Fibroblast of lung (primary cell): ENCODE results near the gene STOML1. TPM values are rescaled to one million over a fixed set of nuclear protein-coding genes. Genes with fewer than 3 reads are reported as not detected.
"Not testable (repeated sequence)": the region's sequence is repeated elsewhere in the genome, so short reads cannot be mapped to it uniquely, and the experiment has no call there.

ENCODE experiments used
- DNase-seq, 2 donors: peaks; one replicate each; pipeline versions ENCODE4 v3.0.0 to v3.0.0-alpha.2; 2010; ENCODE audit warnings: low read depth in 2 of 2
- H2AFZ ChIP-seq: 2 replicates; pipeline ENCODE4 v1.5.1; 2012; ENCODE audit warnings: low read length, control low read depth, inconsistent platforms
- H3K27ac ChIP-seq: 2 replicates; pipeline ENCODE4 v1.5.1; 2011; ENCODE audit warnings: low read length, control low read depth; ENCODE audit not compliant: insufficient read depth
- H3K27me3 ChIP-seq: 2 replicates; pipeline ENCODE4 v1.5.1; 2011; ENCODE audit warnings: mild to moderate bottlenecking, low read length; ENCODE audit not compliant: control insufficient read depth, insufficient read depth
- H3K36me3 ChIP-seq: 2 replicates; pipeline ENCODE4 v1.5.1; 2011; ENCODE audit warnings: low read length; ENCODE audit not compliant: control insufficient read depth, insufficient read depth
- H3K4me1 ChIP-seq: 2 replicates; pipeline ENCODE4 v1.5.1; 2011; ENCODE audit warnings: low read length; ENCODE audit not compliant: control insufficient read depth, insufficient read depth; ENCODE audit errors: extremely low read depth
- H3K4me2 ChIP-seq: 2 replicates; pipeline ENCODE4 v1.5.1; 2011; ENCODE audit warnings: low read length, control low read depth; ENCODE audit not compliant: insufficient read depth; ENCODE audit errors: extremely low read depth
- H3K4me3 ChIP-seq, 4 experiments: fragments of 200-600 bp in 1 of 4; sonication (generic) in 1 of 4; replicated peaks in 1 of 4; 2 replicates each; pipeline ENCODE4 v1.5.1; 2011 to 2016; ENCODE audit warnings: low read length in 4 of 4, low read depth in 3 of 4, mild to moderate bottlenecking in 3 of 4, control low read depth in 2 of 4, inconsistent platforms in 1 of 4, mixed read lengths in 1 of 4; ENCODE audit not compliant: insufficient read depth in 1 of 4; ENCODE audit errors: control extremely low read depth in 1 of 4
- H3K79me2 ChIP-seq: 2 replicates; pipeline ENCODE4 v1.5.1; 2012; ENCODE audit warnings: mild to moderate bottlenecking, low read length, inconsistent platforms; ENCODE audit not compliant: control insufficient read depth, insufficient read depth
- H3K9ac ChIP-seq: 2 replicates; pipeline ENCODE4 v1.5.1; 2011; ENCODE audit warnings: mild to moderate bottlenecking, low read length, control low read depth; ENCODE audit not compliant: insufficient read depth
- H3K9me3 ChIP-seq: 2 replicates; pipeline ENCODE4 v1.5.1; 2012; ENCODE audit warnings: low read depth, low read length; ENCODE audit not compliant: control insufficient read depth, insufficient read depth
- H4K20me1 ChIP-seq: 2 replicates; pipeline ENCODE4 v1.5.1; 2011; ENCODE audit warnings: low read length; ENCODE audit not compliant: control insufficient read depth, insufficient read depth; ENCODE audit errors: extremely low read depth
- EZH2 ChIP-seq: IDR thresholded peaks from 2 replicates; pipeline ENCODE4 v1.5.1; 2012; ENCODE audit warnings: low read length, control low read depth, mild to moderate bottlenecking; ENCODE audit errors: missing control alignments
- polyA plus RNA-seq, 2 donors: library from polyadenylated mRNA; depleted of rRNA in 1 of 2; stranded (reverse) in 1 of 2; unstranded in 1 of 2; fragments of >200 nt; gene quantifications; 2 replicates each; pipeline ENCODE4 v1.2.1, GENCODE V29; 2011 to 2012; ENCODE audit warnings: missing spikeins in 1 of 2
- total RNA-seq: library from RNA; depleted of rRNA; stranded (reverse); fragments of >200 nt; gene quantifications from 2 replicates; pipeline ENCODE4 v1.2.1, GENCODE V29; 2014
- TF ChIP-seq, protein P1 (sequence below), 2 donors: IDR thresholded peaks in 1 of 2; conservative IDR thresholded peaks in 1 of 2; 1 replicate in 1 of 2; 2 replicates in 1 of 2; pipeline ENCODE4 v1.5.1; 2011 to 2012; ENCODE audit warnings: low read length in 2 of 2, control low read depth in 1 of 2, inconsistent platforms in 1 of 2, low read depth in 1 of 2, mild to moderate bottlenecking in 1 of 2

STOML1 gene
- total and polyA plus RNA-seq, 2 donors (not counting 1 experiment from before 2014, with no cell fraction given) = 9.8 to 24.8 TPM

DNA sequence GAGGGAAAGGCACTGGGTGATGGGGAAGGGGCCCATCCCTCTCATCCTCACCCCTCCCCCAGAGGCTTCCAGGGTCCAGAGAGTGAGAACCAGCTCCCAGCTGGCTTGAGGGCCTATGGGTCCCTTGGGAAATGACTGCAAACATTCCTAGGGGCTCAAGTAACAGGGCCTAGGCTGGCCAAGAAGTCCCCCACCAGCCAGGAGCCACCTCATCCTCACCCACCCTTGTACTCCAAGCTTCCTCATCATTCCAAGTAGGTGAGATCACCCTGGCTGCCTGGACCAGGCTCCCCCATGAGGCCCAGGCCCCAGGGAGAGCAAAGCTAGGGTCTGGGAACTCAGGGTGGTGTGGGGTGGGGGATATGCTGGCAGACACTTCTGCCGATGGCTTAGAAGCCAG lies 51.1 kb downstream of the STOML1 start:
- no peaks in the 10 kb centered on the region for H3K27me3 ChIP-seq
- H3K36me3 ChIP-seq = peaks cover 11% of the 10 kb centered on the region
- peak overlapping the region; percentile 25 for H3K4me2 ChIP-seq
- peak overlapping the region; percentile 76 for H3K27ac ChIP-seq
- peaks cover 24% of the 10 kb centered on the region for H3K4me1 ChIP-seq
- DNase-seq = peak; percentile 85 to 98
- H3K4me3 ChIP-seq = no peak overlapping the region
- H3K9ac ChIP-seq = no peak overlapping the region
- no peaks in the 10 kb centered on the region for H3K9me3 ChIP-seq
- no peak overlapping the region for H2AFZ ChIP-seq
- peaks cover 21% of the 10 kb centered on the region for H3K79me2 ChIP-seq
- no peak for TF ChIP-seq EZH2
- TF ChIP-seq, protein P1, sequence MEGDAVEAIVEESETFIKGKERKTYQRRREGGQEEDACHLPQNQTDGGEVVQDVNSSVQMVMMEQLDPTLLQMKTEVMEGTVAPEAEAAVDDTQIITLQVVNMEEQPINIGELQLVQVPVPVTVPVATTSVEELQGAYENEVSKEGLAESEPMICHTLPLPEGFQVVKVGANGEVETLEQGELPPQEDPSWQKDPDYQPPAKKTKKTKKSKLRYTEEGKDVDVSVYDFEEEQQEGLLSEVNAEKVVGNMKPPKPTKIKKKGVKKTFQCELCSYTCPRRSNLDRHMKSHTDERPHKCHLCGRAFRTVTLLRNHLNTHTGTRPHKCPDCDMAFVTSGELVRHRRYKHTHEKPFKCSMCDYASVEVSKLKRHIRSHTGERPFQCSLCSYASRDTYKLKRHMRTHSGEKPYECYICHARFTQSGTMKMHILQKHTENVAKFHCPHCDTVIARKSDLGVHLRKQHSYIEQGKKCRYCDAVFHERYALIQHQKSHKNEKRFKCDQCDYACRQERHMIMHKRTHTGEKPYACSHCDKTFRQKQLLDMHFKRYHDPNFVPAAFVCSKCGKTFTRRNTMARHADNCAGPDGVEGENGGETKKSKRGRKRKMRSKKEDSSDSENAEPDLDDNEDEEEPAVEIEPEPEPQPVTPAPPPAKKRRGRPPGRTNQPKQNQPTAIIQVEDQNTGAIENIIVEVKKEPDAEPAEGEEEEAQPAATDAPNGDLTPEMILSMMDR (conservative IDR thresholded peaks at IDR 0.05 in 1 of 2, IDR thresholded peaks at IDR 0.05 in 1 of 2; ENCODE audit: low read depth in 1 of 2, low read length in 2 of 2) = no peak
- H4K20me1 ChIP-seq = no peaks in the 10 kb centered on the region

DNA sequence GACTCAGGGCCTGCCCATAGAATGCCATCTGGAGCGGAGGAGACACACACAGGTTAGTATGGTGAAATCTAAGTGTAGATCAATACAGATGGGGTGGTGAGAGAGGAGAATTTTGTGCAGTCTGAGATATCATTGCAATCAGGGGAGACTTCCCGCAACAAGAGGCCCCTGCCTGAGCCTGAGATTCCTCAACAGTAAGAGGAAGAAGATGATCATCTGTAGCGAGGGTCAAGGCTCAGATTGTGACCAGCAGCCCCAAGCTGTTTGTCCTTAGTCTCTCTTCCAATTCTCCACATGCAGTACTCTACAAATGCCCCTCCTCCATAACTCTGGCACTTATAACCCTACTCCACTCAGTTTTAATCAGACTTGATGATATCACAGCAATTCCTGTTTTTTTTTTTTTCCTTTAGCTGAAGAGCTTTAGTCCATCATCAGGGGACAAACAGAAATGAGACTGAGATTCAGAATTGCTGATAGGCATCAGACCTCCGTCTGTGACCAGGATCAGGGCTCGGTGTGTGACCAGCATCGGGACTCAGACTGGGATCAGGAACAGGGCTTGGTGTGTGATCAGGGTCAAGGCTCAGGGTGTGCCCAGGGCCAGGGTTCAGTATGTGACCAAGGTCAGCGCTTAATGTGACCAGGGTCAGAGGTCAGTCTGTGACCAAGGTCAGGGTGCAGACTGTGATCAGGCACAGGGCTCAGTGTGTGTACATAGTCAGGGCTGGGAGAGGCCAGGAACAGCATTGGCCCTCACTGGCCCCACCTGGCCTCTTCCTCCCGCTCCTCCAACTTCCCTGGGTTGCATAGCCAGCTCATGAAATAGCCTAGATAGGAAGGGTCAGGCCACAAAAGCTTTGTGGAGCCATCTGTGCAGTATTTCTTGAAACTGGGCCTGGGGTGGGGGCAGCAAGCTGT lies 51.8 kb downstream of the STOML1 start:
- Histone ChIP-seq H3K79me2 (peaks cover 27% of the 10 kb centered on the region), H3K27me3 (no peaks in the 10 kb centered on the region), H4K20me1 (no peaks in the 10 kb centered on the region), H3K4me1 (peaks cover 24% of the 10 kb centered on the region), H3K36me3 (peaks cover 10% of the 10 kb centered on the region), H3K4me3 (no peak overlapping the region), H3K27ac (peak overlapping the region; percentile 72), H3K9ac (no peak overlapping the region), H3K9me3 (no peaks in the 10 kb centered on the region), H2AFZ (no peak overlapping the region), H3K4me2 (peak overlapping the region; percentile 25)
- no peak for DNase-seq
- TF ChIP-seq EZH2 = no peak
- TF ChIP-seq, protein P1 (conservative IDR thresholded peaks at IDR 0.05 in 1 of 2, IDR thresholded peaks at IDR 0.05 in 1 of 2; ENCODE audit: low read depth in 1 of 2, low read length in 2 of 2) = no peak

DNA sequence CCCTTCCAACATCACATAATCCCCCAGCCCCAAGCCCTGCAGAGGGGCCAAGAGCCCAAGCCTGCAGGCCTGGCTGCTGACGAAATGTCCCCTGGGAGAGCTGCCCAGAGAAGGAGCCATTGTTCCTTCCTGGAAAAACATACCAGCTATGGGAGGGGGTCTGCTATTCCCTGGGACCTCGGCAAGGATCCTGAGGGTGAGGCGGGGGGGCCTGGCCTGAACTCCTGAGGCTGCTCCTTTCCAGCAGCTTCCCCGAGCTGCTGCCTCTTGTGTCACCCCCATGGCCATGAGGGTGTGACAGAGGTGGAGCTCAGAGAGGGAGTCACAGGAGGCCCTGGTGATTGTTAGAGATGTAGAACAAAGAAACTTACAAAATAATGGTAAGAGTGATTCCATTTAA lies 53.0 kb downstream of the STOML1 start:
- no peak overlapping the region for H3K4me2 ChIP-seq
- H3K9ac ChIP-seq = no peak overlapping the region
- no peak overlapping the region for H2AFZ ChIP-seq
- peaks cover 22% of the 10 kb centered on the region for H3K4me1 ChIP-seq
- H3K27me3 ChIP-seq = no peaks in the 10 kb centered on the region
- peaks cover 2% of the 10 kb centered on the region for H3K36me3 ChIP-seq
- no peaks in the 10 kb centered on the region for H4K20me1 ChIP-seq
- H3K4me3 ChIP-seq = no peak overlapping the region
- TF ChIP-seq, protein P1 (conservative IDR thresholded peaks at IDR 0.05 in 1 of 2, IDR thresholded peaks at IDR 0.05 in 1 of 2; ENCODE audit: low read depth in 1 of 2, low read length in 2 of 2) = no peak
- TF ChIP-seq EZH2 = no peak
- no peak overlapping the region for H3K27ac ChIP-seq
- DNase-seq = no peak
- peaks cover 36% of the 10 kb centered on the region for H3K79me2 ChIP-seq
- no peaks in the 10 kb centered on the region for H3K9me3 ChIP-seq

DNA sequence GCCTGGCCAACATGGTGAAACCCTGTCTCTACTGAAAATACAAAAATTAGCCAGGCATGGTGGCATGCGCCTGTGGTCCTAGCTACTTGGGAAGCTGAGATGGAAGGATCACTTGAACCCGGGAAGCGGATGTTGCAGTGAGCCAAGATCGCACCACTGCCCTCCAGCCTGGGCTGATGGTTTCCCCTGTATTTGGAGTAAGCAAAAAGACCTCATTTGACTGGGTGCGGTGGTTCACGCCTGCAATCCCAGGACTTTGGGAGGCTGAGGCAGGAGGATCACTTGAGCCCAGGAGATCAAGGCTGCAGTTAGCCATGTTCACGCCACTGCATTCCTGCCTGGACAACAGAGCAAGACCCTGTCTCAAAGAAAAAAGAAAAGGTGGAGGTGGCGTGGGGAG lies 53.6 kb downstream of the STOML1 start:
- not testable (repeated sequence) for H3K36me3 ChIP-seq, DNase-seq, H3K9ac ChIP-seq, H4K20me1 ChIP-seq, H3K27me3 ChIP-seq, H3K4me3 ChIP-seq, H2AFZ ChIP-seq, H3K4me2 ChIP-seq, H3K9me3 ChIP-seq, H3K27ac ChIP-seq
- H3K4me1 ChIP-seq = peaks cover 22% of the 10 kb centered on the region
- peaks cover 41% of the 10 kb centered on the region for H3K79me2 ChIP-seq
